ENCODE data around the gene STAC2.

GRCh38 chr17:39240631-39241030 lies 14.9 kb upstream of the STAC2 start:
- TF ChIP-seq POLR2AphosphoS5 (IDR thresholded peaks at IDR 0.05; ENCODE audit: borderline replicate concordance, low read depth, low read length) (no peak), EZH2 (IDR thresholded peaks at IDR 0.05) (no peak), FOXP2 (optimal IDR thresholded peaks at IDR 0.05; ENCODE audit: control extremely low read depth, extremely low read length, insufficient read depth) (no peak)

Data from SK-N-MC (cell line).